SK-N-SH (cell line): ENCODE results near the gene ASIC2. TPM values are rescaled to one million over a fixed set of nuclear protein-coding genes. Genes with fewer than 3 reads are reported as not detected.
A peak's percentile ranks its signal among the peaks of the same experiment; 100 is the strongest.

Source experiments
- CTCF ChIA-PET: fragments of 300-600, 350-600 bp; formaldehyde crosslinking; extraction: SDS; loops from one replicate; lab custom pipeline; 2021; lab: Yijun Ruan, JAX
- POLR2A ChIA-PET: fragments of 350-600 bp; sonication (Branson Sonifier 250); formaldehyde crosslinking; extraction: SDS; loops from one replicate; lab custom pipeline; 2020; ENCODE audit warnings: antibody characterized with exemption, inconsistent platforms; lab: Yijun Ruan, JAX
- DNase-seq: peaks from one replicate; pipeline ENCODE4 v3.0.0; 2012
- H2AFZ ChIP-seq: fragments of 200-600 bp; sonication (generic); 2 replicates; pipeline ENCODE4 v1.8.1; 2016; ENCODE audit warnings: antibody characterized with exemption, mild to moderate bottlenecking, low read depth
- H3F3A ChIP-seq: fragments of 200-600 bp; sonication (generic); replicated peaks from 2 replicates; pipeline ENCODE3; 2016; ENCODE audit warnings: antibody characterized with exemption, mild to moderate bottlenecking; ENCODE audit not compliant: insufficient read depth
- H3K27ac ChIP-seq, 2 experiments: fragments of 200-500 bp in 1 of 2; fragments of 200-600 bp in 1 of 2; sonication (Bioruptor generic) in 1 of 2; sonication (generic), shearing (Covaris generic) in 1 of 2; 2 replicates each; pipeline versions ENCODE4 v1.5.1 to v1.6.1; 2014 to 2016; ENCODE audit warnings: low read depth in 2 of 2, inconsistent platforms in 1 of 2, low read length in 1 of 2, mild to moderate bottlenecking in 1 of 2, mixed read lengths in 1 of 2
- H3K27me3 ChIP-seq: fragments of 200-600 bp; sonication (generic), shearing (Covaris generic); 2 replicates; pipeline ENCODE4 v1.6.1; 2016; ENCODE audit warnings: mixed run types; ENCODE audit not compliant: insufficient read depth
- H3K36me3 ChIP-seq, 2 experiments: fragments of 200-500 bp in 1 of 2; fragments of 200-600 bp in 1 of 2; sonication (Bioruptor generic) in 1 of 2; sonication (generic) in 1 of 2; replicated peaks in 1 of 2; 2 replicates each; pipeline versions ENCODE3 to v1.5.1; 2014 to 2016; ENCODE audit warnings: low read length in 1 of 2, mild to moderate bottlenecking in 1 of 2; ENCODE audit not compliant: insufficient read depth in 2 of 2, control insufficient read depth in 1 of 2
- H3K4me1 ChIP-seq, 2 experiments: fragments of 200-500 bp in 1 of 2; fragments of 200-600 bp in 1 of 2; sonication (Bioruptor generic) in 1 of 2; sonication (generic), shearing (Covaris generic) in 1 of 2; 2 replicates each; pipeline versions ENCODE4 v1.5.1 to v1.6.1; 2014 to 2016; ENCODE audit warnings: low read depth in 1 of 2, low read length in 1 of 2, mixed run types in 1 of 2; ENCODE audit not compliant: insufficient read depth in 2 of 2, control insufficient read depth in 1 of 2
- H3K4me2 ChIP-seq: fragments of 200-600 bp; sonication (generic), shearing (Covaris generic); 2 replicates; pipeline ENCODE4 v1.6.1; 2017; ENCODE audit warnings: mixed run types
- H3K4me3 ChIP-seq, 2 experiments: fragments of 200-500 bp in 1 of 2; fragments of 200-600 bp in 1 of 2; sonication (Bioruptor generic) in 1 of 2; sonication (generic), shearing (Covaris generic) in 1 of 2; 2 replicates each; pipeline versions ENCODE4 v1.5.1 to v1.8.1; 2014 to 2016; ENCODE audit warnings: low read depth in 2 of 2, inconsistent platforms in 1 of 2, low read length in 1 of 2, mild to moderate bottlenecking in 1 of 2, mixed read lengths in 1 of 2, moderate library complexity in 1 of 2
- H3K79me2 ChIP-seq: fragments of 200-600 bp; sonication (generic); 2 replicates; pipeline ENCODE4 v1.8.1; 2017; ENCODE audit warnings: mild to moderate bottlenecking; ENCODE audit not compliant: insufficient read depth
- H3K9ac ChIP-seq: fragments of 200-600 bp; sonication (generic); 2 replicates; pipeline ENCODE4 v1.6.1; 2017; ENCODE audit warnings: mixed run types
- H3K9me2 ChIP-seq: fragments of 200-600 bp; sonication (generic); 2 replicates; pipeline ENCODE4 v1.6.1; 2017; ENCODE audit warnings: mixed run types
- H3K9me3 ChIP-seq: fragments of 200-600 bp; sonication (generic); 2 replicates; pipeline ENCODE4 v1.6.1; 2017; ENCODE audit warnings: mixed run types, mild to moderate bottlenecking, moderate library complexity
- H4K20me1 ChIP-seq: fragments of 200-600 bp; sonication (generic); 2 replicates; pipeline ENCODE4 v1.6.1; 2017; ENCODE audit warnings: mild to moderate bottlenecking, mixed run types; ENCODE audit not compliant: insufficient read depth
- FOXM1 ChIP-seq: IDR thresholded peaks from 2 replicates; pipeline ENCODE4 v1.4.0; 2012; ENCODE audit warnings: low read depth, mild to moderate bottlenecking
- GABPA ChIP-seq: IDR thresholded peaks from 2 replicates; pipeline ENCODE4 v1.4.0; 2012; ENCODE audit warnings: low read depth, mild to moderate bottlenecking
- JUND ChIP-seq: IDR thresholded peaks from 2 replicates; pipeline ENCODE4 v1.4.0; 2012
- NFIC ChIP-seq: IDR thresholded peaks from 2 replicates; pipeline ENCODE4 v1.4.0; 2012; ENCODE audit warnings: borderline replicate concordance
- RAD21 ChIP-seq: IDR thresholded peaks from 2 replicates; pipeline ENCODE4 v1.6.1; 2012; ENCODE audit warnings: mild to moderate bottlenecking, low read length
- SMC3 ChIP-seq: IDR thresholded peaks from 2 replicates; pipeline ENCODE4 v1.6.1; 2012; ENCODE audit warnings: low read depth, low read length, improper control_type of control experiment
- WGBS: methylation state at CpG from one replicate; pipeline ENCODE4 v1.1.6; 2017; ENCODE audit warnings: low lambda C conversion rate; 5-methylcytosine and 5-hydroxymethylcytosine counted together
- polyA plus RNA-seq, 3 experiments: library from polyadenylated mRNA; depleted of rRNA; stranded (reverse); fragments of >200 nt; gene quantifications; 2 replicates each; pipeline ENCODE4 v1.2.3, GENCODE V29; 2012
- TF ChIP-seq, protein P1 (sequence below): fragments of 200-600 bp; sonication (generic); IDR thresholded peaks from 2 replicates; pipeline ENCODE4 v1.6.1; 2017; ENCODE audit warnings: antibody characterized with exemption, mild to moderate bottlenecking, moderate library complexity
- TF ChIP-seq, protein P2 (sequence below): fragments of 150-350 bp; IDR thresholded peaks from 2 replicates; pipeline ENCODE4 v1.6.1; 2016; ENCODE audit warnings: mild to moderate bottlenecking, low read depth, low read length
- TF ChIP-seq, protein P3 (sequence below): IDR thresholded peaks from 2 replicates; pipeline ENCODE4; 2012

ASIC2 gene
- polyA plus RNA-seq, 1 of the 3 experiments (the other 2 are of a cell fraction), result 0.08 TPM

DNA sequence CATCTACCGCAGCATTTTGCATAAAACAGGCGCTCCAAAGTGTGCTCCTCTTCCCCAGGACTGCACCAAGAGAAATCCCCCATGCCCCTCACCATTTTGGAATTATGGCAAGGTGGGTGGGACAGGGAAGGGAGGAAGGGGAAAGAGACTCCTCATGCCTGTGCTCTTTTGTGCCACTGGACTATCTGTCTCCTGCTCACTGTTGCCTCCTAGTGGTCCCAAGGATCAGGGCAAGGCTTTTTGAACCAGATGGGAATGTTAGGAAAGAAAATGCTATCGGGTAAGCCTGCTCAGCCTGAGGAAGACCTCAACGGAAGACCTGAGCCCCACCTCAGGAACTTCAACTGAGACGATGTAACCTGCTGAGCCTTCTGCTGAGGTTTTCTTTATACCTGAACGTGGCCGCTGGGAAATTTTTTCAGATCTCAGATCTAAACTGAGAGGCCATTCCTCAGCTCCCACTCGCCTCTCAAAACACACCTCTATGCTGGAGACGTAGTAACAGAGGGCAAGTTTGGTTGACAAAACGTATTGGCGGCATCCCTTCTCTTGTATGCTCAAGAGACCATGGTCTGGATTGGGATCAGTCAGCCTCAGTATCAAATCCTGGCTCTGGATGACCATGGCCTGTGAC lies 243.2 kb downstream of the ASIC2 start:
- H3K27ac ChIP-seq, result no peak overlapping the region
- H3K4me1 ChIP-seq, result no peaks in the 10 kb centered on the region
- TF ChIP-seq NFIC (no peak), GABPA (no peak), RAD21 (peak; percentile 52), SMC3 (peak; percentile 57)
- TF ChIP-seq, protein P1, sequence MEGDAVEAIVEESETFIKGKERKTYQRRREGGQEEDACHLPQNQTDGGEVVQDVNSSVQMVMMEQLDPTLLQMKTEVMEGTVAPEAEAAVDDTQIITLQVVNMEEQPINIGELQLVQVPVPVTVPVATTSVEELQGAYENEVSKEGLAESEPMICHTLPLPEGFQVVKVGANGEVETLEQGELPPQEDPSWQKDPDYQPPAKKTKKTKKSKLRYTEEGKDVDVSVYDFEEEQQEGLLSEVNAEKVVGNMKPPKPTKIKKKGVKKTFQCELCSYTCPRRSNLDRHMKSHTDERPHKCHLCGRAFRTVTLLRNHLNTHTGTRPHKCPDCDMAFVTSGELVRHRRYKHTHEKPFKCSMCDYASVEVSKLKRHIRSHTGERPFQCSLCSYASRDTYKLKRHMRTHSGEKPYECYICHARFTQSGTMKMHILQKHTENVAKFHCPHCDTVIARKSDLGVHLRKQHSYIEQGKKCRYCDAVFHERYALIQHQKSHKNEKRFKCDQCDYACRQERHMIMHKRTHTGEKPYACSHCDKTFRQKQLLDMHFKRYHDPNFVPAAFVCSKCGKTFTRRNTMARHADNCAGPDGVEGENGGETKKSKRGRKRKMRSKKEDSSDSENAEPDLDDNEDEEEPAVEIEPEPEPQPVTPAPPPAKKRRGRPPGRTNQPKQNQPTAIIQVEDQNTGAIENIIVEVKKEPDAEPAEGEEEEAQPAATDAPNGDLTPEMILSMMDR, result peak; percentile 84
- TF ChIP-seq, protein P2, sequence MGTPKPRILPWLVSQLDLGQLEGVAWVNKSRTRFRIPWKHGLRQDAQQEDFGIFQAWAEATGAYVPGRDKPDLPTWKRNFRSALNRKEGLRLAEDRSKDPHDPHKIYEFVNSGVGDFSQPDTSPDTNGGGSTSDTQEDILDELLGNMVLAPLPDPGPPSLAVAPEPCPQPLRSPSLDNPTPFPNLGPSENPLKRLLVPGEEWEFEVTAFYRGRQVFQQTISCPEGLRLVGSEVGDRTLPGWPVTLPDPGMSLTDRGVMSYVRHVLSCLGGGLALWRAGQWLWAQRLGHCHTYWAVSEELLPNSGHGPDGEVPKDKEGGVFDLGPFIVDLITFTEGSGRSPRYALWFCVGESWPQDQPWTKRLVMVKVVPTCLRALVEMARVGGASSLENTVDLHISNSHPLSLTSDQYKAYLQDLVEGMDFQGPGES, result no peak
- TF ChIP-seq, protein P3, sequence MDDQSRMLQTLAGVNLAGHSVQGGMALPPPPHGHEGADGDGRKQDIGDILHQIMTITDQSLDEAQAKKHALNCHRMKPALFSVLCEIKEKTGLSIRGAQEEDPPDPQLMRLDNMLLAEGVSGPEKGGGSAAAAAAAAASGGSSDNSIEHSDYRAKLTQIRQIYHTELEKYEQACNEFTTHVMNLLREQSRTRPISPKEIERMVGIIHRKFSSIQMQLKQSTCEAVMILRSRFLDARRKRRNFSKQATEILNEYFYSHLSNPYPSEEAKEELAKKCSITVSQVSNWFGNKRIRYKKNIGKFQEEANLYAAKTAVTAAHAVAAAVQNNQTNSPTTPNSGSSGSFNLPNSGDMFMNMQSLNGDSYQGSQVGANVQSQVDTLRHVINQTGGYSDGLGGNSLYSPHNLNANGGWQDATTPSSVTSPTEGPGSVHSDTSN, result no peak
- TF ChIP-seq, all 33 proteins: peak for 3
- ChIA-PET POLR2A (no interaction called here), CTCF (interaction anchor here (0.6 to 2.4 kb wide), 11 partner anchors 10 to 400 kb away, joined by 3 to 17 read pairs (median 3); no protein-coding TSS in a partner anchor)
- peak; percentile 61 for DNase-seq
- Histone ChIP-seq H3K4me2 (no peak overlapping the region), H3K4me3 (peak overlapping the region in 1 of 2 experiments; percentile 36; a peak in 1 of 4 replicates), H3K9me3 (no peaks in the 10 kb centered on the region), H4K20me1 (no peaks in the 10 kb centered on the region), H3K9ac (no peak overlapping the region), H2AFZ (no peak overlapping the region), H3K36me3 (no peaks in the 10 kb centered on the region), H3F3A (no peaks in the 10 kb centered on the region), H3K79me2 (no peaks in the 10 kb centered on the region), H3K9me2 (no peaks in the 10 kb centered on the region), H3K27me3 (no peaks in the 10 kb centered on the region)
- WGBS, result 31% methylated on average over 11 of the region's 11 CpGs

DNA sequence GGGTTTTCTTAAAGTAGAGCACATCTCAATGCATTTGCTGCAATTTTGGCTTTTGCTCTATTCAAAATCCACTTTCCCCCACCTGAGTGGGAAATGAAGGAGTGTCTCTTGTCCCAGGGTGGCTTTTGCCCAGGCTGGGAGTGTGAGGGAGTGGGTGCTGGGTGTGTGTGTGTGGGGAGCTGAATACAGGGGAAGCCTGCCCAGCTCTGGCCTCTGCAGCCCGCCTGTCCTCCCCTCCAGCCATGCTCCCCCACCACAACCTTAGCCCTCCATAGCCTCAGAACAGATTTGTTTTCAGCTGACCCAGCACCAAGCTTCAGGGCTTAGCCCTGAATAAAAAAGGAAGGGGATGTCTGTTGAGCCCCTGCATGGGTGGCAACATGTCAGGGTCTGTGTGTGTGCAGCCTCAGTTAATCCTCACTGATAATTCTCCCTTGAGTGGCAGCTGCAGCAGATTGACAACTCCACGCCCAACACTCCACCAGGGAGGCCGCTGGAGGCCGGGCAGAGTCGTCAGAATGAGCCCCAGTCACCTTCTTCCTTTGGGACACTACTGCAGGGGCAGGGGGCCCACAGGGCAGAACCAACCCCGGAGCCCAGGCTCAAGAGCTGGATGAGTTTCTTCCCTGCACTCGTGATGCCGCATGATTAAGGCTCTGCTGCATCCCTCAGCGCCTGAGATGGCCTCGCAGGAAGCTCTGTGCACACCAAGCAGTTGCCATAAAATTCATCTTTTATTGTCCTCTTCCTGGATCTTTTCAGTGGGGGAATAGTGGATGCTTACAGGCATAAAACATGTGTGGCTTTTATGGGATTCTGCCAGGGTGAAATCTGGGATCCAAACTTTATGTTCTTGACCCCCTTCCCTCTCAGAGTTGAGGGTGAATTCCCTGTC lies 246.5 kb downstream of the ASIC2 start:
- ChIA-PET CTCF (interaction anchor here (0.6 to 1.0 kb wide), 3 partner anchors 8 to 1355 kb away, joined by 3 to 6 read pairs (median 3); no protein-coding TSS in a partner anchor), POLR2A (no interaction called here)
- no peak overlapping the region for H3K27ac ChIP-seq
- H3K4me1 ChIP-seq, result no peaks in the 10 kb centered on the region
- no peaks in the 10 kb centered on the region for H4K20me1 ChIP-seq
- no peaks in the 10 kb centered on the region for H3K9me2 ChIP-seq
- H3K9ac ChIP-seq, result no peak overlapping the region
- H3K36me3 ChIP-seq, result no peaks in the 10 kb centered on the region
- no peak overlapping the region for H3K4me2 ChIP-seq
- no peak overlapping the region for H3K4me3 ChIP-seq
- no peaks in the 10 kb centered on the region for H3K79me2 ChIP-seq
- H3F3A ChIP-seq, result no peaks in the 10 kb centered on the region
- H2AFZ ChIP-seq, result no peak overlapping the region
- no peaks in the 10 kb centered on the region for H3K27me3 ChIP-seq
- DNase-seq, result no peak
- H3K9me3 ChIP-seq, result no peaks in the 10 kb centered on the region
- WGBS, result 59% methylated on average over 5 of the region's 10 CpGs
- TF ChIP-seq JUND, result no peak
- TF ChIP-seq RAD21, result no peak
- TF ChIP-seq FOXM1, result no peak
- no peak for TF ChIP-seq SMC3
